Activated naive CD4-positive, alpha-beta T cell treated with anti-CD3 and anti-CD28 coated beads, Interleukin-2, amount 50 U/mL, for 16 hours (primary cell): ENCODE results near the gene COL27A1.
"Not testable (repeated sequence)": the region's sequence is repeated elsewhere in the genome, so short reads cannot be mapped to it uniquely, and the experiment has no call there.

ENCODE experiments used
- DNase-seq: peaks from one replicate; pipeline ENCODE4 v3.0.0-alpha.2; 2020

The COL27A1 gene

GRCh38 chr9:114328937-114329624 is 173.7 kb downstream of the COL27A1 start:
- DNase-seq: not testable (repeated sequence)

GRCh38 chr9:114329625-114330022 is 174.3 kb downstream of the COL27A1 start, which contains the start of gene ORM2:
Gene ORM2 (plus strand): TSS chr9:114329869. CDS start chr9:114329905, 36 bp downstream.
- DNase-seq: not testable (repeated sequence)

GRCh38 chr9:114330636-114331035 is 175.3 kb downstream of the COL27A1 start:
- no peak for DNase-seq

GRCh38 chr9:114331229-114332195 is 176.2 kb downstream of the COL27A1 start:
- not testable (repeated sequence) for DNase-seq

GRCh38 chr9:114332474-114333040 is 177.2 kb downstream of the COL27A1 start:
- not testable (repeated sequence) for DNase-seq

- not testable (repeated sequence) for DNase-seq
Observed at GRCh38 chr9:114333718-114334117, 178.4 kb downstream of the COL27A1 start.

GRCh38 chr9:114334490-114334889 is 179.2 kb downstream of the COL27A1 start:
- DNase-seq: no peak

- no peak for DNase-seq
Observed at GRCh38 chr9:114335745-114336144, 180.4 kb downstream of the COL27A1 start.

GRCh38 chr9:114336157-114336556 is 180.8 kb downstream of the COL27A1 start:
- no peak for DNase-seq

- DNase-seq: no peak
Observed at GRCh38 chr9:114336699-114337395, 181.5 kb downstream of the COL27A1 start.

GRCh38 chr9:114338187-114338586 is 182.8 kb downstream of the COL27A1 start:
- DNase-seq: no peak

- DNase-seq: peak; percentile 60
Observed at GRCh38 chr9:114339130-114339908, 184.0 kb downstream of the COL27A1 start.

- no peak for DNase-seq
Observed at GRCh38 chr9:114341152-114341830, 186.0 kb downstream of the COL27A1 start.

- no peak for DNase-seq
Observed at GRCh38 chr9:114341991-114342390, 186.7 kb downstream of the COL27A1 start.

GRCh38 chr9:114342755-114343440 is 187.6 kb downstream of the COL27A1 start:
- DNase-seq: no peak

- no peak for DNase-seq
Observed at GRCh38 chr9:114343471-114344187, 188.3 kb downstream of the COL27A1 start.

- DNase-seq: no peak
Observed at GRCh38 chr9:114344188-114344566, 188.8 kb downstream of the COL27A1 start.

GRCh38 chr9:114344692-114345091 is 189.4 kb downstream of the COL27A1 start:
- no peak for DNase-seq

- no peak for DNase-seq
Observed at GRCh38 chr9:114345493-114346065, 190.2 kb downstream of the COL27A1 start.

GRCh38 chr9:114346146-114346545 is 190.8 kb downstream of the COL27A1 start:
- no peak for DNase-seq
